Iris pigment epithelial cell (primary cell): ENCODE data around the gene ATAD1.
"Not testable (repeated sequence)": the region's sequence is repeated elsewhere in the genome, so short reads cannot be mapped to it uniquely, and the experiment has no call there.

Experiments used
- DNase-seq: peaks from one replicate; pipeline ENCODE4 v3.0.0-alpha.2; 2011; ENCODE audit warnings: low read depth

The ATAD1 gene

DNA sequence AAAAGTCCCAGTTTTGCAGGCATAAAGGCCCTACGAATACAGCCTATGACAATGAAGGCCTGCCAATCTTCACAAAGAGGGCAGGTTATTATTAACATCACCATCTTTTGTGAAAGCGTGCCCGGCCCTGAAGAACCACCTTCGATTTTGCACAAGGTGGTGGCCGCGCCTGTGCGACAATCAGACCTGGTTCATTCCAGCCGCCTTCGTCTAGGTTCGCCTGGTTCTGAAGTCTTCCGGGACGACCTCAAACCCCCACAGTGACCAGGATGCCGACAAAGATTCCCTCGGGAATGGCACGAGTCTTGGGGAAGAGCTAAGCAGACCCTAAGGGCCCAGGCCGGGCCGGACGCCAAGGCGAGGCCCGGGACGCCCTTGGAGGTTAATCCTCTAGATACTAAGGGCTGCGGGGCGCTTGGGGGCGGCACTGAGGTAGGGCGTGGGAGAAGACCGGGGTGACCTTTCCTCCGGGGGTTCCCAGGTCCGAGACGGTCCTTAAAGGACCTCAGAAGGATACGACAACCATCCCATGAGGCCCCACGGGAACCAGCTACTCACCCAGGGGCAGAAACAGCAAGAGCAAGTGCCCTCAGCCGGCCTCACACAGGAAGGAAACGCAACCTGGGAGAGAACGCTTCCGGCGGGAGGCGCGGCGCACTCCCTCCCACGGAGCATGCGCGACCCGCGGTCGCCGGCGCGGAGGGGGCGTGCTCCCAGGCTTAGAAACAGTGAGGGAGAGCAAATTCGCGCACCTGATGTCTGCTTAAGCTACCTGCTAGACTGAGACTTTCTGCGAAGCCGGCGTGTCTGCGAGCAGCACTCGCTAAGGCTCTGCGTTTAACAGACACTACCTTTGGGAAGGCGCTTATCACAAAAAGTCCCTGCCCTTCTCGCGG, at the start of gene ATAD1:
Gene ATAD1, minus strand, starts transcription at position 618 of the 896 bp plus-strand sequence. CDS start 3,627 bp downstream, outside the sequence.
- peak; percentile 83 for DNase-seq

DNA sequence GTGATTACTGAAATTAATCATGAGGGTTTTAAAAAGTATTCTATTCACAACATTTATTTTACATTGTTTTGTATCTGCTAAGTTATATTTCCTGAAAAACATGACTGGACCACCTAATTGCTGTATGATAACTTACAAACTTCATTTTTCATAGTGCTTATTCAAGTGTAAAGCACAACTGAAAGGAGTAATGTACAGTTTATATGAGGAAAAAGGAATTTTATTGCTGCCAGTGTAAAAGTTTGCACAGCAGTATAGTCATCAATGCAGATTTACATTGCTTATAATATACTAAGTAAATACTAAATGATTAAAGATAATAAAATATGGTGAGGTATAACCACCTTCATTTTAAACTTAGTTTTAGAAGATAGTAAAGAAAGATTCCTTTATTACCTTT, 49.4 kb upstream of the ATAD1 start:
- DNase-seq = no peak

DNA sequence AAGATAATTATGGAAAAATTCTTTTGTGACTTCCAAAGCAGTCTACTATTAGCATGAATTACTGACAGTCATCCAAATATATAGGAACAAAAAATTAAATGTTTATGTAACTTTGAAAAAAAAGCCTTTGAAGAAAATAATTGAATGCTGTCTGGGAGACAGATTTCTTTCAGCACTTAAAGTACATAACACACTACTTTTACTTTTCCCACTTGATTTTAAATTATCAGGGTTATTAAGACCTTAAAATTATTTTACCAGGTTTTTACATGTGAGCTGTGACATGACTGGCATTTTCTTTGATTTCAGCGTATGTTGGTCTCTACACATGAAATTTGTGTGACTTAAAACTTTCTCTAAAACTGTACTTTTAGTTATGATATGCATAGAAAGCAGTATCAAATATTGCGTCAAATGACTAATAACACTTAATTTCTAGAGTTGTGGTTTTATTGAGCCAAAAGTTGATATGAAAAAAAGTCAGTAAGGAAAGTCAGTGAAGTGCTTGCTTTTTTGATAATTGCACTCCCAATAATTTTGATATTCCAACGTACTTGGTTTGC, 48.5 kb upstream of the ATAD1 start:
- no peak for DNase-seq

DNA sequence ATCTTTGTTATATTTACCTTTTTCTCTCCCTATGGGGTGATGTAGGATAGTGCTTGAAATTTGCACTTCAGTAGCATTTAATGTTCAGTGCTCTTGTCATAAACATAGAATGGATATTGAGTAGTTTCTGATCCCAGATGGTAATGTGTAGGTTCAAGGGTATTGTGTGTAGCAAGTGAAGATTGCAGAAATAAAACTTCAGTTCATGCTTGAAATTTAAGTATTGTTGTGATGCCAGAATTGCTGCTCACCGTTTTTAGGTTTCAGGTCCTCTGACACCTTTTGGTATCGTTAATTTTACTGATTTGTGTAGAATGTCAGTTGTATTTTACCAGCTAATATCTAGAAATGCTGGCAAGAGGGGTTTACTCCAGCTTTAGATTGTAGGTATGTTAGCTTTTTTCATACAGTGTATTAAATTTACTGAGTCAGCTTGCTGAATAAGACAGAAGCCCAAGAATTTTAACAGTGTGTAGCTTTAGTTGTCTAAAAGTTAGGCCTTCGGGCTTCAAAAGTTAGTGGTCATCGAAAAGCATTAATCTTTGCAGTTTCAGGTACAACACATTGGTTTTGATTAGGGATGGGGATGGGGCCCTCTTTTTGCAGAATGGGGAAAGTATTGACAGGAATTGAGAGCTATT, 47.3 kb upstream of the ATAD1 start:
- DNase-seq = no peak

DNA sequence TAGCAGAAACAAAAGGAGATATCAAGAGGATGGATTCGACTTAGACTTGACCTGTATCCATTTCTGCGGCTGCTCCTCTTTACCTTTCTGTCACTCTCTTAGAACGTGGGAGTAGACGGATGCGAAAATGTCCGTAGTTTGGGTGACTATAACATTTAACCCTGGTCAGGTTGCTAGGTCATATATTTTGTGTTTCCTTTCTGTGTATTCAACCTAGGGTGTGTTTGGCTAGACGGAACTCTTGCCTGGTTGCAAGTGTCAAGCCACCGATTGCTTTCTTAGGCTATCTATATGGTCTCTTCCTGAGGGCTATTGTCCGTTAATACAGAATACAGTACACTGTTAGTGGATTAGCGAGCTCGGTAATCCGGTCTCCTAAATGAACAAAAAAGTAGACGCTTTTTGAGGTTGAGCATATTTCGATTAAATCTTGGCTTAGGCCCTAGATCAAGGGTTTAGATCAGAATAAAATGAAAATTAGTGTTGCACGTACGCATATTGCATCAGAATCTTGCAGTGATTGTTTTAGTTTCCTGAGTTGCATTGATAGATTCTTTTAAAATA, 46.6 kb upstream of the ATAD1 start:
- no peak for DNase-seq

- DNase-seq = peak; percentile 31
Measured at GRCh38 chr10:87863951-87864495, 46.0 kb upstream of the ATAD1 start.

- peak; percentile 94 for DNase-seq
Measured at GRCh38 chr10:87863053-87863943, 45.3 kb upstream of the ATAD1 start, which contains the start of the genes KLLN and PTEN. KLLN (minus strand) TSS chr10:87863533; CDS start chr10:87862487, 1,046 bp downstream. PTEN (plus strand) TSS chr10:87863625; CDS start chr10:87864470, 845 bp downstream.

- DNase-seq = no peak
Measured at GRCh38 chr10:87862679-87863052, 44.6 kb upstream of the ATAD1 start.

DNA sequence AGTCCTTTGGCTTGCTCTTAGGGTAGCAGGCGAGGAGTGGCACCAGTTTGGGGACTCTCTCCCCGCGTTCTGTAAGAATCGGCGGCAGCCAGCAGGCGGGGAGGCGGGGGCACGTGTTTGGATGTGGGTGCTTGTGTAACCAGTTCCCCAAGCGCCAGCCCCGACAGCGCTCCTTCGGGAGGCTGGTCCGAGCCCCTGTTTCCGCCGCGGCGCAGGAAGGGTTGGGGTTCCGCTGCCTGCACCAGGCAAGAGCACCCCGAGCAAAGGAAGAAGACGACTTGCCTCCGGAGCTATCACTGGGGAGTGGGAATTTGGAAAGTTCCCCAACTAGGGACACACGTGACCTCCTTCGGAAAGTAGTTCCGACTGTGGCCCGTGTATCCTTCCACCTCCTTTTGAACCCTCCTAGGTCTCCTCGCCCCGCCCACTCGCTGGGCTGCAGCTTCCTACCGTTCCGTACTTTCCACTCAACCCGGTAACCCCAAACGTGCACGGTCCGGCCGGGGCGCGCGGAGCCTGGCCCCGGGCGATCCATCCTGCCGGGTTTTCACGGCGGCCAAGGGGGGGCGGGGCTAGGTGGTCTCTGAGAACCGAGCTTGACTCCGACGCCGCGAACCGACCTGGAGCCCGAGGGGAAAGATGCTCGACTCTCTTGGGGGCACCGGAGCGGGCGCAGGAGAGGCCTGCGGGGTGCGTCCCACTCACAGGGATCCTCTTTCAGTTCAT, 44.1 kb upstream of the ATAD1 start:
- DNase-seq = peak; percentile 99

DNA sequence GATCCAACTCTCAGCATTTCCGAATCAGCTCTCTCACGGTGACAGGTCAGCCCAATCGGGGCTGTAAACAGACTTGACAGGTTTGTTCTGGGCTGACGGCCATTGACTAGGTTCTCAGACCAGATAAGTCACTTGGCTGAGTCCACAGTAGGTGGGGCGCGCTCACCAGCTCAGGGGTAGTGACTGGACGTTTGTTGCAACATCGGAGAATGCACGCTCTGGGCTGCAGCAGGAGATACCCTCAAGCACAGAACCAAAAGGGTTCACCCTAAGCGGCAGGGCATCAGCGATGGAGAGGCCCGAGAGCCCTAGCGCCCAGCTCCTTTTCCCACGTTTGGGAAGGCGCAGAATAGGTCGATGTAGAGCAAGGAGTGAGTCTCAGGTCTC, 43.5 kb upstream of the ATAD1 start:
- DNase-seq = peak; percentile 92

DNA sequence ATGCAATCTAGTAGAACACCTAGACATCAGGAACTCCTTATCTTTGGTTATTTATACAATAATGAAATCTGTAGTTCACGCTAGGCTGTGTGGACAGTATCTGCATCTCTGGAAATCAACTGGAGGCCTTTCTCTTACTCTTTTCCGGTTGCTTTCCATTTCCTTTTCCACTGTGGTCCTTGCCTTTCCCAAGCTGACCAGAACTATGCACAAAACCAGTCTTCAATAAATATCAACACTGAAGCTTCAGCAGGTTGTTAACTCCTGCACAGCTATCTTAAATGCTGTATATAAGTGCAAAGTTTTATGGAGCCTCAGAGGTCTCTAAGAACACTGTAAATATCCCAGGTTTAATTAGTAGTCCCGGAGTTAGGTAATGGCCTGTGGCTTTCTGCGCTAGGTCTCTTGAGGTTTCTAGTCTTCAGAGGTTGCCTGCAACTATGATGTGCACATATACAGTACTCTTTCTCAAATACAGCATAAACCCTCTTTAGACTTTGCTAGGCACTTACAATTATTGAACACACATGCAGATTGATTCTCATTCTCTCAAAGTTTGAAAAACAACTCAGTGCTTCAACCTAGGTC, 42.9 kb upstream of the ATAD1 start:
- DNase-seq = no peak

- DNase-seq = peak; percentile 79
Measured at GRCh38 chr10:87860156-87860795, 42.2 kb upstream of the ATAD1 start.

DNA sequence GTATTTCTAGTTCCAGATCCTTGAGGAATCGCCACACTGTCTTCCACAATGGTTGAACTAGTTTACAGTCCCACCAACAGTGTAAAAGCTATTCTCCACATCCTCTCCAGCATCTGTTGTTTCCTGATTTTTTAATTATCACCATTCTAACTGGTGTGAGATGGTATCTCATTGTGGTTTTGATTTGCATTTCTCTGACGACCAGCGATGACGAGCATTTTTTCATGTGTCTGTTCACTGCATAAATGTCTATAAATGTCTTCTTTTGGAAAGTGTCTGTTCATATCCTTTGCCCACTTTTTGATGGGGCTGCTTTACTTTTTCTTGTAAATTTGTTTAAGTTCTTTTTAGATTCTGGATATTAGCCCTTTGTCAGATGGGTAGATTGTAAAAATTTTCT, 37.6 kb upstream of the ATAD1 start:
- not testable (repeated sequence) for DNase-seq

GRCh38 chr10:87855247-87855646, 37.2 kb upstream of the ATAD1 start:
- not testable (repeated sequence) for DNase-seq

- no peak for DNase-seq
Measured at GRCh38 chr10:87852089-87852488, 34.1 kb upstream of the ATAD1 start.

DNA sequence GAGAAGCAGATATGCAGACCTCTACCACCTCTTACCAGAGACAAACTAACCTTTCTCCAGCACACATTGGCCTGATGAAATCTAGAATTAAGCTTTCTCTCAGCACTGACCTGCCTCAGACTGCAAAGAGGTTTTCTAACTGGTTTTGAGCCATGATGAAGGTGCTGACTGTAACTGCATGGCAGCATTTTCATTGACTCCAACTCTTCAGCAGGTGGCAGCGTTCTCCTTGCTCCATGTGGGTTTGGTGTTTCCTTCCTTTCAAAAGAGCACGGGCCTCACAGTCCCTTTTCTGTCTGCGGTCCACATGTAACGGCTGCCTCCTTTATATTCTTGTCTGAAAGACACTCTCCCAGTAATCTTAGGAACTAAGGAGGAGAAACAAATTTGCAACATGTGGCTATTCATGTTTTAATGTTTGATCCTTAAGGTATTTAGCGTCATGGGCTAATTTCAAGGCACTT, 32.7 kb upstream of the ATAD1 start:
- DNase-seq = peak; percentile 73

- DNase-seq = no peak
Measured at GRCh38 chr10:87849001-87849400, 31.0 kb upstream of the ATAD1 start.

DNA sequence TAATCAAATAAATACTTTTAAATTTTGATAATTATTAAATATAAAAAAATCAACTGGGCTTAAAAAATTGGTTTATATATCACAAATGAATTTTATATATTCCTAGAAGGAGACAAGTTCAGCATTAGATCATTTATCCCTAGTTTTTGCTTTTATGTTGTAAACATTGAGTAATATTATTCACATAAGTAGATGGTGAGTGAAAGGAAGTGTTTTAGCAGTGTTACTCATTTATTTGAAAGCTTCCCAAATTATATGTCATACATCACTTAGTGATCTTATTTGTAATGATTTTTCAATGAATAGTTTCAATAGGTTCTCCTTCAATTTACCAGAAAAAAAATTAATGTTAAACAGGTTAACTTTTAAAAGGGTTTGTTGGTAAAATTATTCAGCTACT, 29.5 kb upstream of the ATAD1 start:
- DNase-seq = peak; percentile 42

GRCh38 chr10:87846711-87847110, 28.7 kb upstream of the ATAD1 start:
- DNase-seq = not testable (repeated sequence)
